Stimulated activated CD4-positive, alpha-beta T cell treated with anti-CD3 and anti-CD28 coated beads, Interleukin-2, amount 100 ng/mL, for 4 hours (primary cell): ENCODE data around the gene PC.
"Not testable (repeated sequence)": the region's sequence is repeated elsewhere in the genome, so short reads cannot be mapped to it uniquely, and the experiment has no call there.

Experiments used
- DNase-seq: peaks from one replicate; pipeline ENCODE4 v3.0.0-alpha.2; 2020; ENCODE audit warnings: low read depth

PC gene

GRCh38 chr11:66981976-66982578 is 23.9 kb upstream of the PC start:
- DNase-seq: no peak

GRCh38 chr11:66979336-66979980 is 21.3 kb upstream of the PC start:
- DNase-seq: no peak

- no peak for DNase-seq
Measured at GRCh38 chr11:66978717-66979116, 20.5 kb upstream of the PC start.

- no peak for DNase-seq
Measured at GRCh38 chr11:66978229-66978628, 20.0 kb upstream of the PC start.

GRCh38 chr11:66976925-66977324 is 18.7 kb upstream of the PC start:
- DNase-seq: no peak

- DNase-seq: peak; percentile 4
Measured at GRCh38 chr11:66976028-66976467, 17.9 kb upstream of the PC start.

- DNase-seq: no peak
Measured at GRCh38 chr11:66975405-66976027, 17.3 kb upstream of the PC start.

GRCh38 chr11:66974724-66975404 is 16.7 kb upstream of the PC start, which contains the start of gene C11orf86:
C11orf86 (plus strand) TSS chr11:66975304; CDS start chr11:66975363, 59 bp downstream.
- no peak for DNase-seq

- no peak for DNase-seq
Measured at GRCh38 chr11:66973956-66974580, 15.9 kb upstream of the PC start.

GRCh38 chr11:66971488-66971887 is 13.3 kb upstream of the PC start:
- no peak for DNase-seq

- no peak for DNase-seq
Measured at GRCh38 chr11:66970807-66971442, 12.7 kb upstream of the PC start.

GRCh38 chr11:66970371-66970806 is 12.2 kb upstream of the PC start:
- no peak for DNase-seq

GRCh38 chr11:66969584-66970225 is 11.5 kb upstream of the PC start:
- no peak for DNase-seq

GRCh38 chr11:66967670-66968425 is 9.7 kb upstream of the PC start:
- no peak for DNase-seq

GRCh38 chr11:66966351-66966750 is 8.2 kb upstream of the PC start:
- no peak for DNase-seq

GRCh38 chr11:66964495-66964894 is 6.3 kb upstream of the PC start:
- no peak for DNase-seq

GRCh38 chr11:66962801-66963200 is 4.6 kb upstream of the PC start:
- DNase-seq: no peak

GRCh38 chr11:66962247-66962646 is 4.1 kb upstream of the PC start:
- DNase-seq: no peak

- not testable (repeated sequence) for DNase-seq
Measured at GRCh38 chr11:66961691-66962213, 3.6 kb upstream of the PC start.

- DNase-seq: peak; percentile 21
Measured at GRCh38 chr11:66958956-66959274, 732 bp upstream of the PC start.

- DNase-seq: no peak
Measured at GRCh38 chr11:66957971-66958231, 282 bp downstream of the PC start.
